ENCODE data around the gene MKS1. TPM values are rescaled to one million over a fixed set of nuclear protein-coding genes. Genes with fewer than 3 reads are reported as not detected.

MKS1 gene
- total and polyA plus RNA-seq, 2 donors (not counting 1 experiment from before 2014, with no cell fraction given) = 8.7 to 17.8 TPM

DNA sequence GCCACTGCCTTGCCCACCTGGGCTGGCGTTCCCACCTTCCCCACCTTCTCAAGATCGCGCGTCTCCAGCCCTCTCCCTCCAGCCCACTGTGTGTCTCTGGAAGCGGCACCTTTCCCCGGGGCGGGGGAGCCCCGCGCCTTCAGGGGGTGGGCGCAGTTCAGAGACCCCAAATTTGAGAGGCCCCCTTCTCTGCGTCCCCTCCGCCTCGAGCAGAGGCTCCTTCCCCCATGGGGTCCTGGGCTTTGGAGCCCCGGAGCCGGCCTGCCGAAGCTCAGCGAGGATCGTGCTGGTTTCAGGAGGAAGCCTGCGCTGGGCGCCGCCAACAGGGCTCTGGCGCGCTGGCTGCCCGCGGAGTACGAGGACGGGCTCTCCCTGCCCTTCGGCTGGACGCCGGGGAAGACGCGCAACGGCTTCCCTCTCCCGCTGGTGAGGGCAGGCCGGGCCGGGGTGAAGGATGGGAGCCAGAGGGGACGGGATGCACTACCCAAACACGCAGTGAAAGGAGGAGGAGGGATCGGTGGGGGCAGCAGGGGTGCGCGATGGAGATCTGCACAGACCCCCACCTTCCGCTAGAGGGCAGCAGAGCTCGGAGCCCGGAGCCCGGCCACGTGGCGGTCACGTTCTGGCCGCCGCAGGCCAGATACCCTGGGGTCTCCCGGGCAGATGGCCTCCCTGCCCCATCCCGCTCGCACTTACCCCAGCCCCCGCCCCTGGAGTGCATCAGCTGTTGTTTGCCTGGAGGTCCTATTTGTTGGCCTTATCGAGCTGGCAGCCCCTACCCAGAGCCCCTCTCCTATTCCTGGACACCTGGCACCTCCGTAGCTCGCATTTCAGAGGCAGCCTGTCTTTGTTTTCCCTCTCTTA is 30.4 kb upstream of the MKS1 start:
- H3K27ac ChIP-seq (ENCODE audit: insufficient read depth, low read length) = no peak overlapping the region
- H3K9me3 ChIP-seq (ENCODE audit: control insufficient read depth, insufficient read depth, low read depth, low read length) = no peaks in the 10 kb centered on the region
- H3K27me3 ChIP-seq (ENCODE audit: control insufficient read depth, insufficient read depth, low read length) = peaks cover 17% of the 10 kb centered on the region
- no peaks in the 10 kb centered on the region for H3K36me3 ChIP-seq (ENCODE audit: control insufficient read depth, insufficient read depth, low read length)
- no peak overlapping the region for H3K9ac ChIP-seq (ENCODE audit: insufficient read depth, low read length)
- no peak for TF ChIP-seq EZH2 (IDR thresholded peaks at IDR 0.05; ENCODE audit: low read length, missing control alignments)
- TF ChIP-seq, protein P1, sequence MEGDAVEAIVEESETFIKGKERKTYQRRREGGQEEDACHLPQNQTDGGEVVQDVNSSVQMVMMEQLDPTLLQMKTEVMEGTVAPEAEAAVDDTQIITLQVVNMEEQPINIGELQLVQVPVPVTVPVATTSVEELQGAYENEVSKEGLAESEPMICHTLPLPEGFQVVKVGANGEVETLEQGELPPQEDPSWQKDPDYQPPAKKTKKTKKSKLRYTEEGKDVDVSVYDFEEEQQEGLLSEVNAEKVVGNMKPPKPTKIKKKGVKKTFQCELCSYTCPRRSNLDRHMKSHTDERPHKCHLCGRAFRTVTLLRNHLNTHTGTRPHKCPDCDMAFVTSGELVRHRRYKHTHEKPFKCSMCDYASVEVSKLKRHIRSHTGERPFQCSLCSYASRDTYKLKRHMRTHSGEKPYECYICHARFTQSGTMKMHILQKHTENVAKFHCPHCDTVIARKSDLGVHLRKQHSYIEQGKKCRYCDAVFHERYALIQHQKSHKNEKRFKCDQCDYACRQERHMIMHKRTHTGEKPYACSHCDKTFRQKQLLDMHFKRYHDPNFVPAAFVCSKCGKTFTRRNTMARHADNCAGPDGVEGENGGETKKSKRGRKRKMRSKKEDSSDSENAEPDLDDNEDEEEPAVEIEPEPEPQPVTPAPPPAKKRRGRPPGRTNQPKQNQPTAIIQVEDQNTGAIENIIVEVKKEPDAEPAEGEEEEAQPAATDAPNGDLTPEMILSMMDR (conservative IDR thresholded peaks at IDR 0.05 in 1 of 2, IDR thresholded peaks at IDR 0.05 in 1 of 2; ENCODE audit: low read depth in 1 of 2, low read length in 2 of 2) = peak; percentile 77 to 85
- DNase-seq (ENCODE audit: low read depth in 2 of 2) = peak; percentile 24 to 51
- H3K4me2 ChIP-seq (ENCODE audit: extremely low read depth, insufficient read depth, low read length) = peak overlapping the region; percentile 38
- peak overlapping the region; percentile 1 for H2AFZ ChIP-seq (ENCODE audit: low read length)
- H3K79me2 ChIP-seq (ENCODE audit: control insufficient read depth, insufficient read depth, low read length) = no peaks in the 10 kb centered on the region
- peak overlapping the region; percentile 1 to 53 (median 20) for H3K4me3 ChIP-seq (replicated peaks in 1 of 4; ENCODE audit: control extremely low read depth in 1 of 4, insufficient read depth in 1 of 4, low read depth in 3 of 4, low read length in 4 of 4)
- no peaks in the 10 kb centered on the region for H4K20me1 ChIP-seq (ENCODE audit: control insufficient read depth, extremely low read depth, insufficient read depth, low read length)
- H3K4me1 ChIP-seq (ENCODE audit: control insufficient read depth, extremely low read depth, insufficient read depth, low read length) = no peaks in the 10 kb centered on the region

DNA sequence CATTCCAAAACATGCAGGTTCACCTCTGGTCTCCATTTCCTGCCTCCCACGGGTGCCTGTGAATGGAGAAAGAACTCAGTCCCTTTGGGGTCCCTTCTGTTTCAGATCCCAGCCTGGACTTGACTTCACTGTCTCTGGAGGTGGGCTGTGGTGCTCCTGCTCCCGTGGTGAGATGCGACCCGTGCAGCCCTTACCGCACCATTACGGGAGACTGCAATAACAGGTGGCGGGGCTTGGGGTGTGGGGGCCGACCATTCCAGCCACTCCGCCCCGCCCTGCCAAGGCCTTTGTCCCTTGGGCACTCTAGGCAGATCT is 29.9 kb upstream of the MKS1 start:
- no peak for DNase-seq (ENCODE audit: low read depth in 2 of 2)
- Histone ChIP-seq H3K36me3 (ENCODE audit: control insufficient read depth, insufficient read depth, low read length) (no peaks in the 10 kb centered on the region), H3K4me3 (replicated peaks in 1 of 4; ENCODE audit: control extremely low read depth in 1 of 4, insufficient read depth in 1 of 4, low read depth in 3 of 4, low read length in 4 of 4) (peak overlapping the region in 1 of 4 experiments; percentile 53), H3K4me2 (ENCODE audit: extremely low read depth, insufficient read depth, low read length) (peak overlapping the region; percentile 38), H2AFZ (ENCODE audit: low read length) (no peak overlapping the region), H3K9ac (ENCODE audit: insufficient read depth, low read length) (no peak overlapping the region), H3K27me3 (ENCODE audit: control insufficient read depth, insufficient read depth, low read length) (peaks cover 19% of the 10 kb centered on the region), H3K4me1 (ENCODE audit: control insufficient read depth, extremely low read depth, insufficient read depth, low read length) (no peaks in the 10 kb centered on the region), H4K20me1 (ENCODE audit: control insufficient read depth, extremely low read depth, insufficient read depth, low read length) (no peaks in the 10 kb centered on the region), H3K27ac (ENCODE audit: insufficient read depth, low read length) (no peak overlapping the region), H3K79me2 (ENCODE audit: control insufficient read depth, insufficient read depth, low read length) (no peaks in the 10 kb centered on the region), H3K9me3 (ENCODE audit: control insufficient read depth, insufficient read depth, low read depth, low read length) (no peaks in the 10 kb centered on the region)
- no peak for TF ChIP-seq EZH2 (IDR thresholded peaks at IDR 0.05; ENCODE audit: low read length, missing control alignments)
- TF ChIP-seq, protein P1 (conservative IDR thresholded peaks at IDR 0.05 in 1 of 2, IDR thresholded peaks at IDR 0.05 in 1 of 2; ENCODE audit: low read depth in 1 of 2, low read length in 2 of 2) = no peak

DNA sequence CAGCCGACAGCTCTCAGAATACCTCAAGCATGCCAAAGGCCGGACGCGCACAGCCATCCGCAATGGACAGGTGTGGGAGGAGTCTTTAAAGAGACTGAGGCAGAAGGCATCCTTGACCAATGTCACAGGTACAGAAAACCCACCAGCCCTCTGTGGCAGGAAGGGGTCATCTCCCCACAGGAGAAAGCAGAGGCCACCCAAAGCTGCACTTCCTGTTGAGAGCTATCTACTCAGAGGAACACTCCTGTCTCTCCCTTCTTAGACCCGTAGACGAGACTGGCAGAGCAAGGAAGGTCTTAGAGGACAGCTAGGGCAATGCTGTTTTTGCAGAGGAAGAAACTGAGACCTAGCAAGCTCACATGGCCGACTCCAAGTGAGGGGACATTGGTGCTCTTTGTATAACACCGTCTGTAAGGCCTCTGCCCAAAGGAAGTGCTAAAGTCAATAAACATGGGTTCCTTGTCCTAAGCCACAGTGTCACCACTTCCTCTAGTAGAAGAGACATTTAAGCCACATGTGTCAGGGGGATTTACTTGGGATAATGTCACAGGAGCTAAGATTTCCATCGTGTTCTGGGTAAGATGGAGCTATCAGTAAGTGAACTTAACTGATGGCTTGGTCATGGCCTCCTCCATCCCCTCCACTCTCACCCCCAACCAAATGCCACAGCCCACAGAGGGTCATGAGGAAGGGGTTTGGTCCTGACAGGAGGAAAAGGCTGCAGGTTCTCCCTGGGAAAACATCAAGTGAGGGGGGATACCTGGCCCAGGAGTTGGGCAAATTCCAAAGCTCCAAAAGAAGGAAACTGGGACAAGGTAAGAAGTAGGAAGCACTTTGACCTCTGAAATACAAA is 28.7 kb upstream of the MKS1 start:
- H3K27ac ChIP-seq (ENCODE audit: insufficient read depth, low read length) = no peak overlapping the region
- H3K79me2 ChIP-seq (ENCODE audit: control insufficient read depth, insufficient read depth, low read length) = no peaks in the 10 kb centered on the region
- no peak for DNase-seq (ENCODE audit: low read depth in 2 of 2)
- H3K9me3 ChIP-seq (ENCODE audit: control insufficient read depth, insufficient read depth, low read depth, low read length) = no peaks in the 10 kb centered on the region
- no peak overlapping the region for H2AFZ ChIP-seq (ENCODE audit: low read length)
- H3K4me3 ChIP-seq (replicated peaks in 1 of 4; ENCODE audit: control extremely low read depth in 1 of 4, insufficient read depth in 1 of 4, low read depth in 3 of 4, low read length in 4 of 4) = no peak overlapping the region
- peaks cover 23% of the 10 kb centered on the region for H3K27me3 ChIP-seq (ENCODE audit: control insufficient read depth, insufficient read depth, low read length)
- TF ChIP-seq EZH2 (IDR thresholded peaks at IDR 0.05; ENCODE audit: low read length, missing control alignments) = peak; percentile 46
- TF ChIP-seq, protein P1 (conservative IDR thresholded peaks at IDR 0.05 in 1 of 2, IDR thresholded peaks at IDR 0.05 in 1 of 2; ENCODE audit: low read depth in 1 of 2, low read length in 2 of 2) = no peak
- H3K9ac ChIP-seq (ENCODE audit: insufficient read depth, low read length) = no peak overlapping the region
- no peaks in the 10 kb centered on the region for H3K36me3 ChIP-seq (ENCODE audit: control insufficient read depth, insufficient read depth, low read length)
- no peak overlapping the region for H3K4me2 ChIP-seq (ENCODE audit: extremely low read depth, insufficient read depth, low read length)
- H3K4me1 ChIP-seq (ENCODE audit: control insufficient read depth, extremely low read depth, insufficient read depth, low read length) = no peaks in the 10 kb centered on the region
- H4K20me1 ChIP-seq (ENCODE audit: control insufficient read depth, extremely low read depth, insufficient read depth, low read length) = no peaks in the 10 kb centered on the region
